Measurements from ENCODE around the gene LMF1. TPM values are rescaled to one million over a fixed set of nuclear protein-coding genes. Genes with fewer than 3 reads are reported as not detected.
"Not testable (repeated sequence)": the region's sequence is repeated elsewhere in the genome, so short reads cannot be mapped to it uniquely, and the experiment has no call there.

LMF1 gene
- polyA plus RNA-seq, 2 donors: 8.2 to 17.2 TPM

DNA sequence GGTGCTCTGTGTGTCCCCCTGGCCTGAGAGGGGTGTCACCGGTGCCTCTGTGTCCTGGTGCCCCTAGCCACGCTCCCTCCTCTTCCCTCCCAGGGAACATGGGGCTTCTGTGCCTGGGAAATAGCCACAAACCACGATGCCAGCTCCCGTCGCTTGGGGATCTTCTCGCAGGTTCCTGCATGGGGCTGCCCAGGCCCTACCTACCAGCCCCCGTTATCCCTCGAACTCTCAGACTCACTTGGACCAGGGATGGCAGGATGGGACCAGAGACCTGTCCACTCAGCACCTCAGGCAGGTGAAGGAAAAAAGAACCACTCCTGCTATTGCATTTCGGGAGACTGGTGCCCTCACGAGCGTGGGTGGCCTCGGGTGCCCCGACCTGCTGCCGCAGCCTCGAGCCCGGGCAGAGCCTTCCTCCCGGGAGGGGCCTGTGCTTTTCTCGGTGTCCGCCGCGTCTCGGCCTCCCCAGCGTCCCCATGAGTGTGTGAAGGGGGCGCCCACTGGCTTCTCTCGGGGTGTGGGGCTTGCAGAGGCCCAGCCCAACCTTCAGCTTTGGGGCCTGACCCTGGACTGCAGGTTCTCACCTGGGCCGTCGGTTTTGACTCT, 129.2 kb downstream of the LMF1 start:
- Histone ChIP-seq H3K27me3 (ENCODE audit: control insufficient read depth in 1 of 2, insufficient read depth in 2 of 2, low read length in 2 of 2) (no peaks in the 10 kb centered on the region), H3K36me3 (ENCODE audit: control insufficient read depth in 2 of 2, insufficient read depth in 2 of 2, low read length in 1 of 2) (no peaks in the 10 kb centered on the region), H3K4me3 (ENCODE audit: low read depth in 1 of 2, low read length in 2 of 2) (no peak overlapping the region), H3K4me1 (ENCODE audit: control insufficient read depth in 2 of 2, insufficient read depth in 2 of 2, low read length in 1 of 2) (no peaks in the 10 kb centered on the region), H3K9me3 (ENCODE audit: control insufficient read depth in 2 of 2, insufficient read depth in 1 of 2, low read depth in 1 of 2, low read length in 1 of 2) (peaks cover 0 to 3% of the 10 kb centered on the region in 2 donors), H3K27ac (ENCODE audit: low read depth in 2 of 2, low read length in 1 of 2) (no peak overlapping the region)
- 76 to 83% methylated on average over 27 of the region's 27 CpGs for WGBS, 2 donors

DNA sequence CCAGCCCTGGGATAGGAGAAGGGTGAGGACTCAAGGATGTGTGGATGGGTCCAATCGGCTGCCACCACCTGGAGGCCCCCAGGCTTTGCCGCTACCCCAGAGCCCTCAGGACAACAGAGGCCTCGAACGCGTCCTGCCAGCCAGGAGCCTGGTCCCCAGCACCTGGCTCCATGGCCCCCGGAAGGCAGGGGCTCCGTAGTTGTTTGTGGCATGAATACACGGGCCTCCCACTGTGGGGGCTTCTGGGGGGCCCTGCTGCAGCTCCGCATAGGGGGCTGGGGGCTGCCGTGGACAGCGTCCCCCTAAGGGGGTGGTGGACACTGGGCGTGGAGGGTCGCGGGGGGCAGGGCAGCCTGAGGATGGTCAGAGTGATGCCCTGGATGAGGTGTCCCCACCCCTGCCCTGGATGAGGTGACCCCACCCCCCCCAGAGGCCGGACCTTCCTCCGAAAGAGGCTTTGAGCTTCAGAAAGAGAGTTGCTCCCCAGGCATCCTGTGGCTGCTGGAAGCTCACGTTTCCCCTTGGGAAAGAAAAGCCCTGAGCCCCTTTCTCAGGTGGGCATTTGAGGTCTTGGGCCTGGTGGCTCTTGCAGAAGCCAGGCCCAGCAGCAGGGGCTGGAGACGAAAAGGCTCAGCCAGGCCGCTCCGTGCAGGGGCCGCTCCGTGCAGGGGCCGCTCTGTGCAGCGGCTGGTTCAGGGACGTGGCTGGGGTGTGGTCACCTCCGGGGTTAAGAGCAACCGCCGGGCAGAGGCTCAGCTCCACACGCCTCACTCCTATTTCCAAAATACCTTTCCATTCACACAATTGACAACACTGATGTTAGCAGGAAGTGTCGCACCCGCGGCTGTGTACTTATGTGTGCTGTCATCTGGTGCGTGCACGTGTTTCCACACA, 130.0 kb downstream of the LMF1 start:
- H3K36me3 ChIP-seq (ENCODE audit: control insufficient read depth in 2 of 2, insufficient read depth in 2 of 2, low read length in 1 of 2): no peaks in the 10 kb centered on the region
- H3K4me1 ChIP-seq (ENCODE audit: control insufficient read depth in 2 of 2, insufficient read depth in 2 of 2, low read length in 1 of 2): no peaks in the 10 kb centered on the region
- no peak overlapping the region for H3K4me3 ChIP-seq (ENCODE audit: low read depth in 1 of 2, low read length in 2 of 2)
- H3K27me3 ChIP-seq (ENCODE audit: control insufficient read depth in 1 of 2, insufficient read depth in 2 of 2, low read length in 2 of 2): no peaks in the 10 kb centered on the region
- no peak overlapping the region for H3K27ac ChIP-seq (ENCODE audit: low read depth in 2 of 2, low read length in 1 of 2)
- H3K9me3 ChIP-seq (ENCODE audit: control insufficient read depth in 2 of 2, insufficient read depth in 1 of 2, low read depth in 1 of 2, low read length in 1 of 2): peaks cover 0 to 5% of the 10 kb centered on the region in 2 donors
- WGBS, 2 donors: 65 to 72% methylated on average over 33 to 34 of the region's 34 CpGs

DNA sequence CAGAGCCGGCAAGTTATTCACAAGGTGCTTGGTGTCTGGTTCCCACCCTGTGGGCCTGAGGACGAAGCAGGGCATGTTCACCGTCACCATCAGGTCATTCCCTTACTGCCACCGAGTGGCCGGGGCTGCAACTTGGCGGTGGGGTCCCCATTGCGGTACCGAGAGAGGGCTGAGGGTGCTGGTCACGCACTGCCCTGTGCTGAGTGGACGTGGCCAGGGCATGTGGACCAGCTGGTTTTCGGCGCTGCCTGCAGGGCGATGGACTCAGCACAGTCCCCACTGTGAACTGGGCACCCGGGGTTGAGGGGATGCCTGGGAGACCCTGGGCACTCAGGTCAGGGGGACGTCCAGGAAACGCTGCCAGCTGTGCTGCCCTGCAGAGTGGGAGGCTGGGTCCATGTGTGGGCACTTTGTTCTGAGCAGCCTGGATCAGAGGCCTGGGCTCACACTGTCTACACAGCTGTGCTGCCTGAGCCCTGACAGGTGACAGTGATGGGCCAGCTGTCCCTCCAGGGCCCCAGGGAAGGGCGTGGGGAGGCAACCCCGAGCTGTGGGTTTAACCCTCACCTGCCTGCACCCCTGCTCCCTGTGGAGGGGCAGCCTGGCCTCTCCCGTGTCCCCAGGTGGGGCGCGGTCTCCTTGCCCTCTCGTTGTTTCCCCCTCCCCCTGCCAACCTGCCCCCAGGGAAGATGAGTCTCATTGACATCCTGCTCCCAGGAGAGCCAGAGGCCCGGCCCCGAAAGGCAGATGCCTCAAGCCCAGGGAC, 131.0 kb downstream of the LMF1 start:
- Histone ChIP-seq H3K27me3 (ENCODE audit: control insufficient read depth in 1 of 2, insufficient read depth in 2 of 2, low read length in 2 of 2) (no peaks in the 10 kb centered on the region), H3K4me1 (ENCODE audit: control insufficient read depth in 2 of 2, insufficient read depth in 2 of 2, low read length in 1 of 2) (no peaks in the 10 kb centered on the region), H3K9me3 (ENCODE audit: control insufficient read depth in 2 of 2, insufficient read depth in 1 of 2, low read depth in 1 of 2, low read length in 1 of 2) (peaks cover 0 to 11% of the 10 kb centered on the region in 2 donors), H3K4me3 (ENCODE audit: low read depth in 1 of 2, low read length in 2 of 2) (no peak overlapping the region), H3K36me3 (ENCODE audit: control insufficient read depth in 2 of 2, insufficient read depth in 2 of 2, low read length in 1 of 2) (no peaks in the 10 kb centered on the region), H3K27ac (ENCODE audit: low read depth in 2 of 2, low read length in 1 of 2) (no peak overlapping the region)
- 64 to 69% methylated on average over 24 of the region's 24 CpGs for WGBS, 2 donors

DNA sequence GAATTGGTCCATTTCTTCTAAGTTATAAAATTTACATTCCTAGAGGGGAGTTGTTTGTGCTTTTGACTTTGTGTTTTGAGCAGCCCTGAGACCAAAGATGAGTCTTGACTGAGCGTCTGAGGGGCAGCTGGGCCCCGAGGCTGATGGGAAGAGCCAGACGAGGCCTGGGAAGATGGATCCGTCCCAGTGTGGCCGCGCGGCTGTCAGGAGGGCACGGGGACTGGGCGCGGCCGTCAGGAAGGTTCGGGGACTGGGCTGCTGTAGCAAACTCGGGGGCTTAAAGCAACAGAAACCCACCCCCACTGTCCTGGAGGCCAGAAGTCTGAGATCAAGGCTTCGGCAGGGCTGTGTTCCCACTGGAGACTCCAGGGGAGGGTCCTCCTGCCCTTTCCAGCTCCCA, 132.0 kb downstream of the LMF1 start:
- Histone ChIP-seq H3K9me3 (ENCODE audit: control insufficient read depth in 2 of 2, insufficient read depth in 1 of 2, low read depth in 1 of 2, low read length in 1 of 2) (peaks cover 0 to 11% of the 10 kb centered on the region in 2 donors), H3K4me1 (ENCODE audit: control insufficient read depth in 2 of 2, insufficient read depth in 2 of 2, low read length in 1 of 2) (no peaks in the 10 kb centered on the region), H3K27ac (ENCODE audit: low read depth in 2 of 2, low read length in 1 of 2) (no peak overlapping the region), H3K27me3 (ENCODE audit: control insufficient read depth in 1 of 2, insufficient read depth in 2 of 2, low read length in 2 of 2) (no peaks in the 10 kb centered on the region), H3K4me3 (ENCODE audit: low read depth in 1 of 2, low read length in 2 of 2) (no peak overlapping the region), H3K36me3 (ENCODE audit: control insufficient read depth in 2 of 2, insufficient read depth in 2 of 2, low read length in 1 of 2) (no peaks in the 10 kb centered on the region)
- WGBS, 2 donors: 84 to 85% methylated on average over 14 of the region's 14 CpGs

DNA sequence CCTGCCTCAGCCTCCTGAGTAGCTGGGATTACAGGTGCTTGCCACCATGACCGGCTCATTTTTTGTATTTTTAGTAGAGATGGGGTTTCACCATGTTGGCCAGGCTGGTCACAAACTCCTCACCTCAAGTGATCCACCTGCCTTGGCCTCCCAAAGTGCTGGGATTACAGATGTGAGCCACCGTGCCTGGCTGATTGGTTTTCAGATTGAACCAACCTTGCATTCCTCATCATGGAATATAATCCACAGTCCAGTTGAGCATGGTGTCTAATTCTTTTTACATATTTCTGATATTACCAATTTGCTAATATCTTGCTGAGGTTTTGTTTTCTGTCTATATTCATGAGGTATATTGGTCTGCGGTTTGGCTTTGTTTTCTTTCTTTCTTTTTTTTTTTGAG, 134.0 kb downstream of the LMF1 start:
- H3K27me3 ChIP-seq (ENCODE audit: control insufficient read depth in 1 of 2, insufficient read depth in 2 of 2, low read length in 2 of 2); H3K4me1 ChIP-seq (ENCODE audit: control insufficient read depth in 2 of 2, insufficient read depth in 2 of 2, low read length in 1 of 2): not testable (repeated sequence)

DNA sequence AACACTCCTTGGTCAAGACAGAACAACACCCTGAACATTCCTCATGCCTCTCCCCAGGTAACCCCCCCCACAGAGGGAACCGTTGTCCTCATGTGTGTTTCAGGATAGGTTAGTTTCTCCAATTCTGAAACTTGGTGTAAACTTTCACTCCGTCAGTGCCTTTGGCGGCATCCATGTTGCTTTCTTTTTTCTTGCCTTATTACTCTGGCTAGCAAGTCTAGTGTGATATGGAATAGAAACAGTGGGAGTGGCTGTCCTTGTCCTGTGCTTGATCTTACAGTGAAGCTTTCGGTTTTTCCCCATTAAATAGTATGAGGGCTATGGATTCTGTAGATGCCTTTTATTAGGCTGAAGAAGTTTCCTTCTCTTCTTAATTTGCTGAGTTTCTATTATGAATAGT, 134.6 kb downstream of the LMF1 start:
- Histone ChIP-seq H3K4me1 (ENCODE audit: control insufficient read depth in 2 of 2, insufficient read depth in 2 of 2, low read length in 1 of 2) (no peaks in the 10 kb centered on the region), H3K27me3 (ENCODE audit: control insufficient read depth in 1 of 2, insufficient read depth in 2 of 2, low read length in 2 of 2) (peaks cover 0 to 2% of the 10 kb centered on the region in 2 donors), H3K27ac (ENCODE audit: low read depth in 2 of 2, low read length in 1 of 2) (no peak overlapping the region), H3K9me3 (ENCODE audit: control insufficient read depth in 2 of 2, insufficient read depth in 1 of 2, low read depth in 1 of 2, low read length in 1 of 2) (peaks cover 3 to 11% of the 10 kb centered on the region in 2 donors), H3K36me3 (ENCODE audit: control insufficient read depth in 2 of 2, insufficient read depth in 2 of 2, low read length in 1 of 2) (no peaks in the 10 kb centered on the region), H3K4me3 (ENCODE audit: low read depth in 1 of 2, low read length in 2 of 2) (no peak overlapping the region)
- 91 to 94% methylated on average over 4 of the region's 4 CpGs for WGBS, 2 donors

More for the DNA sequence above, 134.0 kb downstream of the LMF1 start:
- H3K36me3 ChIP-seq (ENCODE audit: control insufficient read depth in 2 of 2, insufficient read depth in 2 of 2, low read length in 1 of 2); H3K27ac ChIP-seq (ENCODE audit: low read depth in 2 of 2, low read length in 1 of 2); H3K4me3 ChIP-seq (ENCODE audit: low read depth in 1 of 2, low read length in 2 of 2): not testable (repeated sequence)
- WGBS, 2 donors: 88 to 94% methylated on average over 3 of the region's 3 CpGs
- H3K9me3 ChIP-seq (ENCODE audit: control insufficient read depth in 2 of 2, insufficient read depth in 1 of 2, low read depth in 1 of 2, low read length in 1 of 2): peaks cover 0 to 11% of the 10 kb centered on the region in 2 donors

DNA sequence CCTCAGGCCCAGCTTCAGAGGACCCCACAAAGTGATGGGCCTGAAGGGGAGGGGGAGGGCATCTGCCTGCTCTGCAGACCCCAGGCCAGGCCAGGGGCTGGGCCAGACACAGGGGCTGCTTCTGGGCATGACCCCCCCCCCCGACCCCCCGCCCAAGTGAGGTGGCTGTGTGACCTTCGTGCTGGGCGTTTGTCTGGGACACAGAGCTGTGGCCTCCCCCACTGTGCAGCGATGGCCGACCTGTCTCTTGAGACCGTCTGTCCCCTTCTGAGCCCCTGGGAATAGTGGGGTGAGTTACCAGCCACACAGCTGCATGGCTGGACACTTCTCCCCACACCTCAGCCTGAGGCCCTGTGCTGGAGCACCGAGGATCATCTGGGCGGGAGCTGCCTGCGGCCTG, 135.4 kb downstream of the LMF1 start:
- H3K36me3 ChIP-seq (ENCODE audit: control insufficient read depth in 2 of 2, insufficient read depth in 2 of 2, low read length in 1 of 2): no peaks in the 10 kb centered on the region
- 89 to 94% methylated on average over 10 of the region's 10 CpGs for WGBS, 2 donors
- no peaks in the 10 kb centered on the region for H3K4me1 ChIP-seq (ENCODE audit: control insufficient read depth in 2 of 2, insufficient read depth in 2 of 2, low read length in 1 of 2)
- peaks cover 0 to 2% of the 10 kb centered on the region in 2 donors for H3K27me3 ChIP-seq (ENCODE audit: control insufficient read depth in 1 of 2, insufficient read depth in 2 of 2, low read length in 2 of 2)
- H3K27ac ChIP-seq (ENCODE audit: low read depth in 2 of 2, low read length in 1 of 2): no peak overlapping the region
- peaks cover 3 to 11% of the 10 kb centered on the region in 2 donors for H3K9me3 ChIP-seq (ENCODE audit: control insufficient read depth in 2 of 2, insufficient read depth in 1 of 2, low read depth in 1 of 2, low read length in 1 of 2)
- H3K4me3 ChIP-seq (ENCODE audit: low read depth in 1 of 2, low read length in 2 of 2): no peak overlapping the region

DNA sequence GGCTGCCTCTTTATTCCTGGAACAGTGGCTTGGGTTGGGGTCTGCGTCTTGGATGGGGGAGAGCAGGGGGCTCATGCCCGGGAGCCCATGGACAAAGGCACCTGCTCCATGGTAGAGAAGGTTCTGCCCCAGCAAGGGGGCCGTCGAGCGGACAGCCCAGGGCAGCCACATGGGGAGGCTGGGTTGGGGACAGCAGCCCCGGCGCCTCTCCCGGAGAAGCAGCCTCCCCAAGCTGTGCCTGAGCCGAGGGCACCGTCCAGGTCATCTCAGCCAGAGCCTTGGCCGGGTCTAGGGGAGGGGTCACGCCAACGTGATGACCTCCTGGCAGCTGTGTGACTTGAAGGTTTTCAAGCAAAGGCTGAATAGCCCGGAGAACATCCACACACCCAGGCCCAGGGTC, 137.4 kb downstream of the LMF1 start:
- Histone ChIP-seq H3K4me1 (ENCODE audit: control insufficient read depth in 2 of 2, insufficient read depth in 2 of 2, low read length in 1 of 2) (no peaks in the 10 kb centered on the region), H3K27me3 (ENCODE audit: control insufficient read depth in 1 of 2, insufficient read depth in 2 of 2, low read length in 2 of 2) (peaks cover 0 to 2% of the 10 kb centered on the region in 2 donors), H3K36me3 (ENCODE audit: control insufficient read depth in 2 of 2, insufficient read depth in 2 of 2, low read length in 1 of 2) (no peaks in the 10 kb centered on the region), H3K9me3 (ENCODE audit: control insufficient read depth in 2 of 2, insufficient read depth in 1 of 2, low read depth in 1 of 2, low read length in 1 of 2) (peaks cover 7 to 11% of the 10 kb centered on the region in 2 donors), H3K4me3 (ENCODE audit: low read depth in 1 of 2, low read length in 2 of 2) (no peak overlapping the region), H3K27ac (ENCODE audit: low read depth in 2 of 2, low read length in 1 of 2) (no peak overlapping the region)
- 79 to 83% methylated on average over 14 of the region's 14 CpGs for WGBS, 2 donors

DNA sequence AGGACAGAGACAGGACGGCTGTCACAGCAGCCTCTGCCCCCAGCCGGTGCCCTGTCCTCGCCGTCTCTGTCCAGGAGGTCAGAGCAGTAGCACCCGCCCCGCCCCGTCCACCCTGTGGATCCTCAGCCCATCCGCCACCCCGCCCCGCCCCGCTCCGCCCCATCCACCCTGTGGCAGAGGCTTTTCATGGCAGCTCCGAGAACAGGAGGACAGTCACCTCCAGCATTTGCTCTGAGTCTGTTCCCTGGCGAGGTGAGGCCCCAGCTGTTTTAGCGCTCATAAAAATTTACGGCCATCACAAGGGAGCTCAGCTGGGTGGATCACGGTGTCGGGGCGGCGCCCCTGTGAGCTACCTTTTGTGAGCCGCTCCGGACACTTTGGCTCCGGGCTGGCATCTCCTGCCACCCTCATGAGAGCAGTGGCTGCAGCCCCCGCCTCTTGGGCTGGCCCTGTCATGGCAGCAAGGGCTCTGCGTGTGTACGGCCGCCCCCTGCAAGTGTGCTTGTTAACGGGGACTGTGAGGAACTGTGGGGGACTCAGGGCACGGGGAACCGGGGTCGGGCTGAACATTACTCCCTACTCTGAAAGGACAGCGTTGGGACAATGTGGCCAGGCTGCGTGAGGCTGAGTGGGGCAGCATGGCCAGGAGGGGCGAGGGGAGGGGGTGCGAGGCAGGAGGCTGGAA, 138.0 kb downstream of the LMF1 start:
- H3K4me3 ChIP-seq (ENCODE audit: low read depth in 1 of 2, low read length in 2 of 2): no peak overlapping the region
- peaks cover 7 to 11% of the 10 kb centered on the region in 2 donors for H3K9me3 ChIP-seq (ENCODE audit: control insufficient read depth in 2 of 2, insufficient read depth in 1 of 2, low read depth in 1 of 2, low read length in 1 of 2)
- H3K4me1 ChIP-seq (ENCODE audit: control insufficient read depth in 2 of 2, insufficient read depth in 2 of 2, low read length in 1 of 2): no peaks in the 10 kb centered on the region
- peaks cover 0 to 2% of the 10 kb centered on the region in 2 donors for H3K27me3 ChIP-seq (ENCODE audit: control insufficient read depth in 1 of 2, insufficient read depth in 2 of 2, low read length in 2 of 2)
- no peaks in the 10 kb centered on the region for H3K36me3 ChIP-seq (ENCODE audit: control insufficient read depth in 2 of 2, insufficient read depth in 2 of 2, low read length in 1 of 2)
- H3K27ac ChIP-seq (ENCODE audit: low read depth in 2 of 2, low read length in 1 of 2): no peak overlapping the region
- 79 to 85% methylated on average over 35 of the region's 35 CpGs for WGBS, 2 donors
